GM19452 (cell line): ENCODE results near the gene GBE1.

Experiments
- ATAC-seq: cut with Tn5 transposase; IDR thresholded peaks from one replicate; pipeline ENCODE4 v1.9.1; 2021; ENCODE audit not compliant: unreplicated experiment

The GBE1 gene

GRCh38 chr3:81476692-81477091 is 284.8 kb downstream of the GBE1 start:
- ATAC-seq: no peak

- ATAC-seq: no peak
Observed at GRCh38 chr3:81472600-81473362, 288.7 kb downstream of the GBE1 start.

GRCh38 chr3:81470524-81471278 is 290.7 kb downstream of the GBE1 start:
- ATAC-seq: no peak

- ATAC-seq: no peak
Observed at GRCh38 chr3:81468391-81468790, 293.1 kb downstream of the GBE1 start.

- ATAC-seq: no peak
Observed at GRCh38 chr3:81466201-81466560, 295.3 kb downstream of the GBE1 start.

- no peak for ATAC-seq
Observed at GRCh38 chr3:81465510-81466200, 295.8 kb downstream of the GBE1 start.

- no peak for ATAC-seq
Observed at GRCh38 chr3:81463781-81464180, 297.7 kb downstream of the GBE1 start.

GRCh38 chr3:81462921-81463320 is 298.5 kb downstream of the GBE1 start:
- ATAC-seq: no peak

- ATAC-seq: no peak
Observed at GRCh38 chr3:81459733-81460132, 301.7 kb downstream of the GBE1 start.

GRCh38 chr3:81452418-81452817 is 309.0 kb downstream of the GBE1 start:
- ATAC-seq: no peak

GRCh38 chr3:81451611-81452010 is 309.8 kb downstream of the GBE1 start:
- no peak for ATAC-seq

- no peak for ATAC-seq
Observed at GRCh38 chr3:81451140-81451539, 310.3 kb downstream of the GBE1 start.

- ATAC-seq: no peak
Observed at GRCh38 chr3:81446806-81447205, 314.6 kb downstream of the GBE1 start.

GRCh38 chr3:81445712-81446111 is 315.7 kb downstream of the GBE1 start:
- ATAC-seq: no peak

GRCh38 chr3:81444817-81445460 is 316.5 kb downstream of the GBE1 start:
- no peak for ATAC-seq

- no peak for ATAC-seq
Observed at GRCh38 chr3:81443958-81444357, 317.5 kb downstream of the GBE1 start.

GRCh38 chr3:81443457-81443782 is 318.0 kb downstream of the GBE1 start:
- ATAC-seq: no peak

GRCh38 chr3:81442758-81443456 is 318.5 kb downstream of the GBE1 start:
- ATAC-seq: no peak

GRCh38 chr3:81440661-81441060 is 320.8 kb downstream of the GBE1 start:
- no peak for ATAC-seq
